ENCODE data around the gene SUPT20HL2. TPM values are rescaled to one million over a fixed set of nuclear protein-coding genes. Genes with fewer than 3 reads are reported as not detected.
"Not testable (repeated sequence)": the region's sequence is repeated elsewhere in the genome, so short reads cannot be mapped to it uniquely, and the experiment has no call there.

SUPT20HL2 gene
- not detected for total RNA-seq

- Mint-ChIP-seq H3K36me3 (ENCODE audit: low read depth) (no peaks in the 10 kb centered on the region), H3K9me3 (ENCODE audit: insufficient read depth) (no peaks in the 10 kb centered on the region), H3K4me1 (ENCODE audit: low read depth) (no peaks in the 10 kb centered on the region), H3K27ac (no peak within 1 kb of the TSS), H3K27me3 (ENCODE audit: low read depth) (no peaks in the 10 kb centered on the region), H3K4me3 (no peak within 1 kb of the TSS)
- CTCF ChIA-PET, result no interaction called here
- POLR2A ChIA-PET, result no interaction called here
- DNase-seq (no peak), ATAC-seq (no peak)
Observed at GRCh38 chrX:24314019-24314635, at the start of gene SUPT20HL2. TSS of gene SUPT20HL2 (minus strand) at chrX:24314069. CDS start at chrX:24313315, 754 bp downstream.

DNA sequence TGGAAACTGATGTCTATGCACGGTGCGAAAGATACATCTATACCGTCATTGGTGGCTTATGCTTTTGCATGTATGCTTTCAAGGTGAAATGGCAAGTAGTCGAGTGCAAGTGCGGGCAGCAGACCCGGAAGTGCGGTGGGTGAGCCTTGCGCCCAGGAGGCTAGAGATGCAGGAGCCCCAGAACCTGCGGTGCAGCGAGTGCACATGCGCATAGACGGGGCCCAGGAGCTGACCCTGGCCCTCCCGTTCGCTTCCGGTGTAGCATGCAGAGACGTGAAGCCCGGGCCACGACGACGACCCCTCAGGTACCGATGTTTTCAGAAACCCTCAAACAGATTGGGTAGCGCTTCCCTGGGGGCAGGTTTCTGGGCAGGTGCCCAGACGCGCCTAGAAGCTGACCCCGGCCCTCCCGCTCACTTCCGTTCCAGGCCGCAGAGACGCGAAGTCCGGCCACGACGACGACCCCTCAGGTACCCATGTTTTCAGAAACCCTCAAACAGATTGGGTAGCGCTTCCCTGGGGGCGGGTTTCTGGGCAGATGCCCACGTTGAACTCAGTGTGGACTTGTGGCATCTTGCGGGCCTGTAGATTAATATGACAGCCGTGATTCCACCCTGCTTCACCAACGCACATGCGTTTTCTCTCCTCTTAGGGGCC lies 48.3 kb upstream of the SUPT20HL2 start:
- POLR2A ChIA-PET; H3K27me3 Mint-ChIP-seq (ENCODE audit: low read depth); H3K4me3 Mint-ChIP-seq; H3K36me3 Mint-ChIP-seq (ENCODE audit: low read depth); H3K4me1 Mint-ChIP-seq (ENCODE audit: low read depth); ATAC-seq; H3K27ac Mint-ChIP-seq; H3K9me3 Mint-ChIP-seq (ENCODE audit: insufficient read depth); DNase-seq: not testable (repeated sequence)
- CTCF ChIA-PET, result interaction anchor here (1.7 kb wide), 1 partner anchor 10 kb away, joined by 3 read pairs; no protein-coding TSS in a partner anchor

GRCh38 chrX:24360272-24360671 lies 46.4 kb upstream of the SUPT20HL2 start, which contains the start of gene SUPT20HL1:
TSS of gene SUPT20HL1 (plus strand) at chrX:24360639. CDS start at chrX:24362761, 2,122 bp downstream.
- POLR2A ChIA-PET, result no interaction called here
- H3K9me3 Mint-ChIP-seq (ENCODE audit: insufficient read depth), result no peaks in the 10 kb centered on the region
- DNase-seq (no peak), ATAC-seq (no peak)
- CTCF ChIA-PET, result interaction anchor here (1.7 kb wide), 1 partner anchor 11 kb away, joined by 3 read pairs; no protein-coding TSS in a partner anchor
- H3K36me3 Mint-ChIP-seq (ENCODE audit: low read depth), result no peaks in the 10 kb centered on the region
- H3K27me3 Mint-ChIP-seq (ENCODE audit: low read depth), result no peaks in the 10 kb centered on the region
- peaks cover 5% of the 10 kb centered on the region for H3K4me1 Mint-ChIP-seq (ENCODE audit: low read depth)
- no peak within 1 kb of the TSS for H3K27ac Mint-ChIP-seq
- no peak within 1 kb of the TSS for H3K4me3 Mint-ChIP-seq

GRCh38 chrX:24357106-24357505 lies 43.2 kb upstream of the SUPT20HL2 start:
- H3K4me1 Mint-ChIP-seq (ENCODE audit: low read depth), result peaks cover 5% of the 10 kb centered on the region
- no peaks in the 10 kb centered on the region for H3K9me3 Mint-ChIP-seq (ENCODE audit: insufficient read depth)
- DNase-seq (no peak), ATAC-seq (no peak)
- H3K27me3 Mint-ChIP-seq (ENCODE audit: low read depth), result no peaks in the 10 kb centered on the region
- ChIA-PET POLR2A (no interaction called here), CTCF (interaction anchor here (0.7 kb wide), 1 partner anchor 142 kb away, joined by 3 read pairs; no protein-coding TSS in a partner anchor)
- no peak overlapping the region for H3K27ac Mint-ChIP-seq
- H3K4me3 Mint-ChIP-seq, result no peak overlapping the region
- H3K36me3 Mint-ChIP-seq (ENCODE audit: low read depth), result no peaks in the 10 kb centered on the region

DNA sequence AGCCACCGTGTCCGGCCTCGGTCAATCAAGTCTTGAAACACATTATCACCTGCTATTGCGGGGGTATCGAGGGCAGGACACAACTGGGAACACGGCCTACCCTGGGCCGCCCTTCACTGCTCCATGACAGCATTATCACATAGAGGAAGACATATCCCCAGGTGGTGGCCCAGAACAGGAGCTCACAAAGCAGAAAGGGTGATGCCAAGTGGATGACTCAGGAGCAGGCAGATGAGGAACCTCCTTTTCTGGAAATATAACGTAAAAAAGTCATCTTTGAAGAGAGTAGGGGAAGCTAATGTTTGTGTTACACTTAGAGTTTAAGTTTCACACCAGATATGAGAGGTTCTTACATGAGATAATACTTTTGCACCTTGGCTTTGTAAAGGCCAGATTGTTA lies 41.2 kb upstream of the SUPT20HL2 start:
- H3K9me3 Mint-ChIP-seq (ENCODE audit: insufficient read depth), result no peaks in the 10 kb centered on the region
- ChIA-PET POLR2A (no interaction called here), CTCF (no interaction called here)
- ATAC-seq (no peak), DNase-seq (no peak)
- no peaks in the 10 kb centered on the region for H3K36me3 Mint-ChIP-seq (ENCODE audit: low read depth)
- H3K4me1 Mint-ChIP-seq (ENCODE audit: low read depth), result peaks cover 5% of the 10 kb centered on the region
- no peak overlapping the region for H3K27ac Mint-ChIP-seq
- no peaks in the 10 kb centered on the region for H3K27me3 Mint-ChIP-seq (ENCODE audit: low read depth)
- no peak overlapping the region for H3K4me3 Mint-ChIP-seq

- CTCF ChIA-PET, result no interaction called here
- Mint-ChIP-seq H3K36me3 (ENCODE audit: low read depth) (no peaks in the 10 kb centered on the region), H3K4me3 (no peak overlapping the region), H3K27me3 (ENCODE audit: low read depth) (no peaks in the 10 kb centered on the region), H3K4me1 (ENCODE audit: low read depth) (no peaks in the 10 kb centered on the region), H3K27ac (no peak overlapping the region), H3K9me3 (ENCODE audit: insufficient read depth) (no peaks in the 10 kb centered on the region)
- ATAC-seq (no peak), DNase-seq (no peak)
- POLR2A ChIA-PET, result no interaction called here
Observed at GRCh38 chrX:24350217-24350616, 36.3 kb upstream of the SUPT20HL2 start.

DNA sequence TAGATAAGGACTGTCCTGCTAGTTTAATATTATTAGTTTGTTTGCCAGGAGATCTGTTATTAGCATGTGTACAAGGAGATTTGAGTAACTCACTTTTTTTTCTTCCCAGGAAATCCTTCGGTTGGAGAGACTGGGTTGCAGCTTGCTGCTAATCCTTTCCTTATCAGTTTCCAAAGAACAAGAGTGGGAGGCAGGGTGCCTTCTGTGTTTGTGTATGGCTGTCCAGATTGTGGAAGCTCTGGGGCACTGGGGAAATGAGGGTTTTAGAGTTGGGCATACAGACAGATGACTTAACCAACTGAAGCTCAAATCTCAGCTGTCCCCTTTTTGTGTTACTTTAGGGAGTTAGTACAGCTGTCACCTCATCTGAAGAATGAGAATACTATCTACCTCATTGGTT lies 34.0 kb upstream of the SUPT20HL2 start:
- no peaks in the 10 kb centered on the region for H3K36me3 Mint-ChIP-seq (ENCODE audit: low read depth)
- CTCF ChIA-PET, result no interaction called here

DNA sequence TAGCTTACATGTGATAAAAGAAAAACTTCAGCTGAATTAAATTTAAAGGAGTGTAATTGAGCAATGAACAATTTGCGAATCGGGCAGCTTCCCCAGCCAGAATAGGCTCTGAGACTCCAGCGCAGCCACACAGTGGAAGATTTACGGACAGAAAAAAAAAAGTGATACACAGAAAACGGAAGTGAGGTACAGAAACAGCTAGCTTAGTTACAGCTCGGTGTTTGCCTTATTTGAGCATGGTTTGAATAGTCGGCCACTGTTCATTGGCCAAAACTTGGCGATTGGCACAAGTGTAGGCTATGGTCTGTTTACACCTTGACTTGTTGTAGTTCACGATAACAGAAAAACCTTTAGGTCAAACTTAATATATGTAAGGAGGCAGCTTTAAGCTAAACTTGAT lies 29.9 kb upstream of the SUPT20HL2 start:
- Mint-ChIP-seq H3K4me1 (ENCODE audit: low read depth) (peaks cover 11% of the 10 kb centered on the region), H3K9me3 (ENCODE audit: insufficient read depth) (no peaks in the 10 kb centered on the region), H3K4me3 (no peak overlapping the region), H3K27ac (peak overlapping the region; percentile 60), H3K27me3 (ENCODE audit: low read depth) (peaks cover 7% of the 10 kb centered on the region), H3K36me3 (ENCODE audit: low read depth) (no peaks in the 10 kb centered on the region)
- ChIA-PET CTCF (interaction anchor here (0.7 to 1.4 kb wide), 2 partner anchors 27 to 46 kb away, joined by 3 to 5 read pairs; no protein-coding TSS in a partner anchor), POLR2A (no interaction called here)
- ATAC-seq (peak; percentile 53), DNase-seq (no peak)

More for the DNA sequence above, 34.0 kb upstream of the SUPT20HL2 start:
- no peak overlapping the region for H3K27ac Mint-ChIP-seq
- no peak overlapping the region for H3K4me3 Mint-ChIP-seq
- H3K27me3 Mint-ChIP-seq (ENCODE audit: low read depth), result no peaks in the 10 kb centered on the region
- H3K9me3 Mint-ChIP-seq (ENCODE audit: insufficient read depth), result no peaks in the 10 kb centered on the region
- H3K4me1 Mint-ChIP-seq (ENCODE audit: low read depth), result peaks cover 9% of the 10 kb centered on the region
- POLR2A ChIA-PET, result no interaction called here
- ATAC-seq (no peak), DNase-seq (no peak)

DNA sequence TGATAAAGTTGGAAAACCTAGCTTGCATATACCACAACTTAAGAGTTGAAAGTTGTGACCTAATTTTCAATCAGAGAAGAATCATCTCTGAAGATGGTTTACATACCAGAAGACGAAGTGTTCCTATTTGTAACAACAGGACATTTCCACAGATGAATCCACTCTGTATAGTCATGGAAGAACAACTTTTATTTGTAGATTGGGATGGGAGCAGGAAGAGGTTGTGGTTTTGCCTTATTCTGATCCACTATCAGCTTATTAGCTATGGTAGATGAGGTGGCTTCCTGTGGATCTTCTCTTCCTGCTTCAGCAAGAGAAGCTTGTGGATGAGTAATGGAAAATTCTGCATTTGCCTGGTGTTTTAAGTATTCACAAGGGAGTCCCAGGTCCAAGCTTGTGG lies 27.9 kb upstream of the SUPT20HL2 start:
- DNase-seq (no peak), ATAC-seq (no peak)
- ChIA-PET CTCF (no interaction called here), POLR2A (no interaction called here)
- Mint-ChIP-seq H3K9me3 (ENCODE audit: insufficient read depth) (no peaks in the 10 kb centered on the region), H3K27me3 (ENCODE audit: low read depth) (peaks cover 7% of the 10 kb centered on the region), H3K27ac (no peak overlapping the region), H3K36me3 (ENCODE audit: low read depth) (no peaks in the 10 kb centered on the region), H3K4me3 (no peak overlapping the region), H3K4me1 (ENCODE audit: low read depth) (peaks cover 11% of the 10 kb centered on the region)

- Mint-ChIP-seq H3K4me1 (ENCODE audit: low read depth) (peaks cover 11% of the 10 kb centered on the region), H3K27me3 (ENCODE audit: low read depth) (peaks cover 7% of the 10 kb centered on the region), H3K9me3 (ENCODE audit: insufficient read depth) (no peaks in the 10 kb centered on the region), H3K27ac (no peak overlapping the region), H3K36me3 (ENCODE audit: low read depth) (no peaks in the 10 kb centered on the region), H3K4me3 (no peak overlapping the region)
- CTCF ChIA-PET, result no interaction called here
- no peak for ATAC-seq
- POLR2A ChIA-PET, result no interaction called here
- no peak for DNase-seq
Observed at GRCh38 chrX:24340501-24340900, 26.6 kb upstream of the SUPT20HL2 start.

DNA sequence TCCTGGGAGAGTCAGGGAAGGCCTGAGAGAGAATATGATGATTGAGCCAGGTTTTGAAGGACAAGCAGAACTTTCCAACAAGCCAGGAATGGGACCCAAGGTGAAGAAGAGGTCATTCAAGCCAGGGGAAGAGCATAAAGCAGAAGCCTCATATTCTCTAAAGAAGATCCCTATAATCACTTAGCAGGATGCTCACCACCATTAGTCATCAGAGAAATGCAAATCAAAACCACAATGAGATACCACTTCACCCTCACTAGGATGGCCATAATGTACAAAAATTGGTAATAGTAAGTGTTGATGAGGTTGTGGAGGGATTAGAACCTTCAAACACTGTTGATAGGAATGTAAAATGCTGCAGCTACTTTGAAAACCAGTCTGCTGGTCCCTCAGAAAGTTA lies 26.0 kb upstream of the SUPT20HL2 start:
- H3K36me3 Mint-ChIP-seq (ENCODE audit: low read depth), result no peaks in the 10 kb centered on the region

DNA sequence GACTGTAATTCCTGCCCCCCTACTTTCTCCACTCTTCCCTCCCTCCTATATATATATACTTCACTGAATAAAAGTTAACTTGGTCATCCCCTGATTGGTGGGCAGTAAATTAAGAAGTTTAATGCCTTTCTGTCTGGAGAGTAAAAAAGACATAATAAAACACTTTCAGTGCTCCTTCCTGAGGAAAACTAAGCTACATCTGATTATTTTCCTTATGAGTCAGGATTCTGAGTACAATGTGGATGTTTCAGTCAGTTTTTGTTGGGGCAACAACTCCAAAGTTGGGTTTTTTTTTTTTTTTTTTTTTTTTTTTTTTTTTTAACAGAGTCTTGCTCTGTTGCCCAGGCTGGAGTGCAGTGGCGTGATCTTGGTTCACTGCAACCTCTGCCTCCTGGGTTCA lies 22.0 kb upstream of the SUPT20HL2 start:
- no peaks in the 10 kb centered on the region for H3K36me3 Mint-ChIP-seq (ENCODE audit: low read depth)
- ATAC-seq, result no peak
- POLR2A ChIA-PET, result no interaction called here
- CTCF ChIA-PET, result no interaction called here
- no peak overlapping the region for H3K27ac Mint-ChIP-seq
- no peaks in the 10 kb centered on the region for H3K9me3 Mint-ChIP-seq (ENCODE audit: insufficient read depth)
- no peak overlapping the region for H3K4me3 Mint-ChIP-seq
- DNase-seq, result no peak
- H3K4me1 Mint-ChIP-seq (ENCODE audit: low read depth), result peaks cover 2% of the 10 kb centered on the region
- peaks cover 7% of the 10 kb centered on the region for H3K27me3 Mint-ChIP-seq (ENCODE audit: low read depth)

More for the DNA sequence above, 26.0 kb upstream of the SUPT20HL2 start:
- Mint-ChIP-seq H3K4me1 (ENCODE audit: low read depth) (peaks cover 11% of the 10 kb centered on the region), H3K9me3 (ENCODE audit: insufficient read depth) (no peaks in the 10 kb centered on the region), H3K27ac (no peak overlapping the region), H3K27me3 (ENCODE audit: low read depth) (peaks cover 7% of the 10 kb centered on the region), H3K4me3 (no peak overlapping the region)
- ChIA-PET CTCF (no interaction called here), POLR2A (no interaction called here)
- no peak for ATAC-seq
- DNase-seq, result no peak
